IPS-20b (cell line): ENCODE measurements around the gene CD151.

Experiments
- H3K27ac ChIP-seq: one replicate; pipeline ENCODE4 v1.5.1; 2013; ENCODE audit warnings: low read length
- H3K27me3 ChIP-seq: 2 replicates; pipeline ENCODE4 v1.6.1; 2013; ENCODE audit warnings: mild to moderate bottlenecking, low read length, inconsistent platforms; ENCODE audit not compliant: insufficient read depth
- H3K36me3 ChIP-seq: 2 replicates; pipeline ENCODE4 v1.6.1; 2013; ENCODE audit warnings: low read depth, mild to moderate bottlenecking, inconsistent platforms, low read length, moderate library complexity; ENCODE audit not compliant: insufficient read depth
- H3K4me1 ChIP-seq: 2 replicates; pipeline ENCODE4 v1.6.1; 2013; ENCODE audit warnings: mild to moderate bottlenecking, control low read depth, inconsistent platforms, low read length, moderate library complexity; ENCODE audit not compliant: insufficient read depth
- H3K4me3 ChIP-seq: 2 replicates; pipeline ENCODE4 v1.5.1; 2013; ENCODE audit warnings: mild to moderate bottlenecking, low read length, inconsistent platforms
- H3K9ac ChIP-seq: 2 replicates; pipeline ENCODE4 v1.6.1; 2013; ENCODE audit warnings: low read depth, mild to moderate bottlenecking, inconsistent platforms, low read length, moderate library complexity
- H3K9me3 ChIP-seq: 2 replicates; pipeline ENCODE4 v1.6.1; 2013; ENCODE audit warnings: mild to moderate bottlenecking, low read depth, low read length, inconsistent platforms; ENCODE audit not compliant: insufficient read depth

Gene CD151

GRCh38 chr11:859394-860131 is 26.8 kb downstream of the CD151 start:
- Histone ChIP-seq H3K36me3 (no peaks in the 10 kb centered on the region), H3K9ac (no peak overlapping the region), H3K27ac (no peak overlapping the region), H3K9me3 (no peaks in the 10 kb centered on the region), H3K4me3 (no peak overlapping the region), H3K27me3 (no peaks in the 10 kb centered on the region; the same call in 1 of the 2 replicates), H3K4me1 (peaks cover 8% of the 10 kb centered on the region; the same call in 1 of the 2 replicates)

GRCh38 chr11:860234-861104 is 27.7 kb downstream of the CD151 start:
- Histone ChIP-seq H3K36me3 (no peaks in the 10 kb centered on the region), H3K4me3 (no peak overlapping the region), H3K9me3 (no peaks in the 10 kb centered on the region), H3K27ac (no peak overlapping the region), H3K27me3 (no peaks in the 10 kb centered on the region; the same call in 1 of the 2 replicates), H3K4me1 (peaks cover 8% of the 10 kb centered on the region; the same call in 1 of the 2 replicates), H3K9ac (no peak overlapping the region)

- H3K4me3 ChIP-seq: no peak overlapping the region
- H3K9ac ChIP-seq: no peak overlapping the region
- H3K4me1 ChIP-seq: peaks cover 8% of the 10 kb centered on the region; the same call in 1 of the 2 replicates
- no peaks in the 10 kb centered on the region; the same call in 1 of the 2 replicates for H3K27me3 ChIP-seq
- H3K27ac ChIP-seq: no peak overlapping the region
- H3K36me3 ChIP-seq: no peaks in the 10 kb centered on the region
- H3K9me3 ChIP-seq: no peaks in the 10 kb centered on the region
These were observed 28.3 kb downstream of the CD151 start for GRCh38 chr11:861105-861479.

GRCh38 chr11:862081-862661 is 29.4 kb downstream of the CD151 start:
- peaks cover 8% of the 10 kb centered on the region; the same call in 1 of the 2 replicates for H3K4me1 ChIP-seq
- peak overlapping the region; percentile 71 for H3K9ac ChIP-seq
- peak overlapping the region; percentile 35 for H3K4me3 ChIP-seq
- no peaks in the 10 kb centered on the region for H3K9me3 ChIP-seq
- H3K36me3 ChIP-seq: no peaks in the 10 kb centered on the region
- no peak overlapping the region for H3K27ac ChIP-seq
- no peaks in the 10 kb centered on the region; the same call in 1 of the 2 replicates for H3K27me3 ChIP-seq

GRCh38 chr11:862696-863022 is 29.9 kb downstream of the CD151 start:
- no peaks in the 10 kb centered on the region for H3K9me3 ChIP-seq
- peaks cover 8% of the 10 kb centered on the region; the same call in 1 of the 2 replicates for H3K4me1 ChIP-seq
- H3K9ac ChIP-seq: peak overlapping the region; percentile 71; the same call in 1 of the 2 replicates
- H3K4me3 ChIP-seq: peak overlapping the region; percentile 35
- no peak overlapping the region for H3K27ac ChIP-seq
- no peaks in the 10 kb centered on the region; the same call in 1 of the 2 replicates for H3K27me3 ChIP-seq
- no peaks in the 10 kb centered on the region for H3K36me3 ChIP-seq

GRCh38 chr11:863023-863909 is 30.5 kb downstream of the CD151 start:
- Histone ChIP-seq H3K36me3 (peaks cover 3% of the 10 kb centered on the region; the same call in 1 of the 2 replicates), H3K9ac (peak overlapping the region; percentile 71; the same call in 1 of the 2 replicates), H3K27ac (no peak overlapping the region), H3K27me3 (no peaks in the 10 kb centered on the region; the same call in 1 of the 2 replicates), H3K4me3 (peak overlapping the region; percentile 35; the same call in 1 of the 2 replicates), H3K4me1 (peaks cover 8% of the 10 kb centered on the region; the same call in 1 of the 2 replicates), H3K9me3 (no peaks in the 10 kb centered on the region)

- Histone ChIP-seq H3K9me3 (no peaks in the 10 kb centered on the region), H3K27ac (no peak overlapping the region), H3K36me3 (peaks cover 11% of the 10 kb centered on the region; the same call in 1 of the 2 replicates), H3K27me3 (no peaks in the 10 kb centered on the region; the same call in 1 of the 2 replicates), H3K9ac (peak overlapping the region; percentile 71; the same call in 1 of the 2 replicates), H3K4me1 (peaks cover 8% of the 10 kb centered on the region; the same call in 1 of the 2 replicates), H3K4me3 (no peak overlapping the region)
These were observed 31.4 kb downstream of the CD151 start for GRCh38 chr11:863910-864827.

GRCh38 chr11:864898-865297 is 32.1 kb downstream of the CD151 start:
- no peaks in the 10 kb centered on the region; the same call in 1 of the 2 replicates for H3K27me3 ChIP-seq
- peaks cover 13% of the 10 kb centered on the region; the same call in 1 of the 2 replicates for H3K36me3 ChIP-seq
- peaks cover 8% of the 10 kb centered on the region; the same call in 1 of the 2 replicates for H3K4me1 ChIP-seq
- no peak overlapping the region for H3K27ac ChIP-seq
- H3K9me3 ChIP-seq: no peaks in the 10 kb centered on the region
- H3K4me3 ChIP-seq: no peak overlapping the region
- no peak overlapping the region for H3K9ac ChIP-seq

- Histone ChIP-seq H3K27ac (no peak overlapping the region), H3K9me3 (no peaks in the 10 kb centered on the region), H3K27me3 (no peaks in the 10 kb centered on the region; the same call in 1 of the 2 replicates), H3K4me3 (no peak overlapping the region), H3K36me3 (peaks cover 13% of the 10 kb centered on the region; the same call in 1 of the 2 replicates), H3K9ac (no peak overlapping the region), H3K4me1 (peaks cover 8% of the 10 kb centered on the region; the same call in 1 of the 2 replicates)
These were observed 33.0 kb downstream of the CD151 start for GRCh38 chr11:865462-866430.
